NCI-H2081 (cell line): ENCODE results near the gene SPATA31C1.
"Not testable (repeated sequence)": the region's sequence is repeated elsewhere in the genome, so short reads cannot be mapped to it uniquely, and the experiment has no call there.

Source experiments
- DNase-seq, 2 experiments: peaks; one replicate each; lab custom pipeline; 2025; lab: John Stamatoyannopoulos, UW

The SPATA31C1 gene

DNA sequence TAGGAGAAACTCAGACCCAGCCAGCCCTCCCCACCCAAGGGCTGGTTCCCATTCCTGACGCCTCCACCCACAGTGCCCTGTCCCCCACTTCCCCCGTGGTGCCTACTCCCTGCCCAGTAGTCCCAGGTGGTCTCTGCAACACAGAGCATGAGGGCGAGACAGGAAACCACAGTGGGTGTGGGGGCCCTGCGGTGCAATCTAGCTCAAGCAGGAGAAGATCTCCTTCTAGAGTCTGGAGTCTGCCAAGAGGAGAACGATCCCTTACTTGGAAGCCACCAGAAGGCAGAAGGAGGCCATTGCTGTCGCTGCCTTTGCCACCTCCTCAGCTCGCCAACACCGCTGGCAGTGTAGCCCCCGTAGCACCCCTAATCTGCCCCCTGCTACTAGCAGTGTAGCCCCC lies 20.2 kb downstream of the SPATA31C1 start:
- not testable (repeated sequence) for DNase-seq

DNA sequence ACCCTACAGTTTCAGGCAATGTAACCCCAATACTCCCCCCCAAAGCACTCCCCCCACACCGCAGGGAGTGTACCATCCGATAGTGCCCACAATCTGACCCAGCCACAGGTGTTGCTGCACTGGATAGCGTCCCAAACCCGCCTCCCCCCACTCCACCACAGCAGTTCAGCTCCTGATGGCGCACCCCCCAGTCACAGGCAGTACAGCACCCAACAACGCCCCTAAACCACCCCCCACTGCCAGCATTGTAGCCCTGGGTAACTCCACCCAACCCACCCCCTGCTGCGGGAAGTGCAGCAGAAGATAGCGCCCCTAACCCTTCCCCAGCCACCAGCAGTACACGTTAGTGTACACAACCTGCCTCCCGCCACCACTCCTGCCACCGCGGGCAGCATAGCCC lies 20.6 kb downstream of the SPATA31C1 start:
- not testable (repeated sequence) for DNase-seq

DNA sequence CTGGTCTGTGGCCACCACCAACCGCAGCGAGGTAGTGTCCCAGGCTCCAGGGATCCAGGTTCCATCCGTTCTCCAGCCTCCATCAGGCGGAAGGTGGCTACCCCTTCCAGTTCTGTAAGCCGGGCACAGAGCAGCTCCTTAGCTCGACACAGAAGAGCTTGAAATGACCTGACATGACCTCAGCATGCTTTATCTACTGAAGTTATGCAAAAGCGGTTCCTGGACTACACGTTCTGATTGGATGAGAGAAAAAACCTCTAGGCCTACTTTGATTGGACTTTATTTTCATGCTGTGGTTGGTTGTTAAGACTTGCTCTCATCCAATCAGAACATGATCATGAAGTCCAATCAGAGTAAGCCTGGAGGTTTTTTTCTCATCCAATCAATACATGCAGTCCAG lies 21.3 kb downstream of the SPATA31C1 start:
- not testable (repeated sequence) for DNase-seq

DNA sequence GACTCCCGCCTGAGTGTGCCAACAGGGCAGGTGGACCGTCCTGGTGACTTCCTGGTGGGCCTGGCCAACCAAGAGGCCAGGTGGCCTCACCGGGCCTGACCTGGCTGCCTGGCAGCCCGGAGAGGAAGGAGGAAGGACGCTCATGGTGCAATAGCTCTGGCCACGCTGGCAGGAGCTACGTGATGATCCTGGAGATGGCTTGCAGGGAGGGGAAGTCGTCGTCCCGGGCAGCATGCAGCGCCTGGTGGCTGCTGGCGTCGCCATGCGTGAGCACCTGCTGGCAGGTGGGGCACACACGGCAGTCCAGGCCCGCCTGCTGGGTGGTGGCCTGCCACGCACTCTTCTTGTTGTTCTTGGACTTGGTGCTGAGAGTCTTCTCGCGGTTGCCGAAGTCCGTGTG lies 26.3 kb downstream of the SPATA31C1 start:
- no peak for DNase-seq

DNA sequence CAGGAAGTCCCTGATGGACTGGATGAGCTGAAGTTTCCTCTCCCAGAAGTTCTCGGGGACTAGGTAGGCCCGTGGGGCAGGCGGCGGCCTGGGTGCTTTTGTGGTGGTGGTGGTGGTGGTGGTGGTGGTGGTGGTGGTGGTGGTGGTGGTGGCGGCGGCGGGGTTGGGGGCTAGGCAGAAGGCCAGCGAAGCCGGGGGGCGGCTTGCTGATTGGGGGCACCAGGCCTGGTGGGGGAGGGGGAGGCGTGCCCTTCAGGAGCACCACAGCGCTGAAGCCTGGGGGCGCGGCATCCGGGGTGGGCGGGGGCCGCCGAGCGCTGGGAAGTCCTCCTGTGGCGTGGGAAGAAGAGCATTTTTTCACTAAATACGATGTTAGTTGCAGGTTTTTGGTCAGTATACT lies 26.9 kb downstream of the SPATA31C1 start:
- DNase-seq = no peak

DNA sequence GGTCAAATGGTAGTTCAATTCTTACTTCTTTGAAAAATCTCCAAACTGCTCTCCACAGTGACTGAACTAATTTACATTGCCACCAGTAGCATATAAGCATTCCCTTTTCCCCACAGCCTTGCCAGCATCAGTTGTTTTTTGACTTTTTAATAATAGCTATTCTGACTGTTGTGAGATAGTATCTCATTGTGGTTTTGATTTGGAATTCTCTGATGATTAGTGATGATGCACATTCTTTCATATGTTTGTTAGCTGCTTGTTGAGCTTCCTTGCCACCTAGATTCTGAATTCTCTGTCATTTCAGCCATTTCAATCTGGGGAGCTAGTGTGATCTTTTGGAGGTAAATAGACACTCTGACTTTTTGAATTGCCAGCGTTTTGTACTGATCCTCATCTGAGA lies 32.5 kb downstream of the SPATA31C1 start:
- DNase-seq = no peak

DNA sequence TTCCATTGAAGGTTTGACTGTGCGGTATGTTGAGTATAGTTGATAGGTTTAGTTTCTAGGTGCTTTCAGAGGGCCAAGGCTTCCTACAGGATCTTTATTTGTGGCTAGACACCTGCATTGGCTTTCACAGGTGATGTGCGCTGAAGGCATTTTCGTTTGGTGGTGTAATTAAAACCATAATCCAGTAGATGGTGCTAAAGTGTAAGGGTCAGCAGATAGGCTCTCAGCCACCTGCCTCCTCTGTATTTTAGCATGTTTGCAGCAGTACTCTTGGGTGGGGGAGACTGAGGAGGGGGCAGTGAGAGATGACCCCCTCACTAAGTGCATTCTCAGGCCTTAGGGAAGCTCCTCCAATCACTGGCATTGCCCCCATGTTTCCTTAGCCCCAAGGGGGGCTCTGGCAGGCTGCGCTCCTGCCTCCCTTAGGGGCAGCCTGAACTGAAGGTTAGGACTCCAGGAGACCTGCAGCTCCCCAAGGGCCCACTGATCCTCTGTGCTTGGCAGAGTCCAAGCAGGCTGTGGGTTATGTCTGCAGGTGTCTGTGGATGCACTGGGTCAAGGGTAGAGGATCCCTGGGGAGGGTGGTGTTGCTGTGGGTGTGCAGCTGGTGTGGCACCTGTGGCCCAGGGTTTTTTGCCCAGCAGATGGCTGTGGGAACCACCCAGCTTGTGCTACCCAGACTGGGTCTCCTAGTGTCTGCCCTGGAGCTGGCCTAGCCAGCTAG lies 33.2 kb downstream of the SPATA31C1 start:
- peak in 1 of 2 experiments; percentile 1 for DNase-seq

DNA sequence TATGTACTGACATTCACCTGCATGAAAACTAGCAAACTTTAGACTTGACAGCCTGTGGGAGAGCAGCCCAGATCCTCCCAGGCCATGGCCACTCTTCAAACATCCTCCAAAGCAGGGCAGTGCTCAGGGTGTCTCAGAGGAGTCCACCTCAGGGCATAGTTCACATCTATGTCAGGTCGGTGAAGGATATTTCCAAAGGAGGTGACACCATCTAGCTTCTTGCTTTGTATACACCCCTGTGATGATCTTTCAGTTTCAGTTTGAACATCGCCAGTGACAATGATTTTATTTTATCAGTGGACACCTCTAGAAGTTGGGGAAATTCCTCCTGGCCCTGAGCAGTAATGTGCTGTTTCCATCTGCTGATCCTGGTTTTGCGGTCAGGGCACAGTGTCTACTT lies 36.5 kb downstream of the SPATA31C1 start:
- DNase-seq = no peak

DNA sequence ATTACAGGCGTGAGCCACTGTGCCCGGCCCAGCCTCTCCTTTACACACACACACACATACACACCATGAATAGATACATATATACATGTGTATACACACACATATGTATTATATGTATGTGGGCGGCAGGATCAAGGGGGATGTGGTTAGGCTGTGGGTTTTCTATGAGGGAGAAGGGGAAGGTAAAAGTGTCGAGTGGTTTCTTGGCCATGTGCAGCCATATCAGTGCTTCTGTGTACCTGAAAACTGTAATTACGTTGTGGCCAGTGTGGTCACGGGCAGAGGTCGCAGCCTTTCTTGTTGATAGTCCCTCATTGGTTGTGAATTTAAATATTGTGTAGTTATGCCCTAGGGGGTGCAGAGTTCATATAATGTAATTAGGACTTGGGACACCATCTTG lies 40.1 kb downstream of the SPATA31C1 start:
- DNase-seq = no peak

DNA sequence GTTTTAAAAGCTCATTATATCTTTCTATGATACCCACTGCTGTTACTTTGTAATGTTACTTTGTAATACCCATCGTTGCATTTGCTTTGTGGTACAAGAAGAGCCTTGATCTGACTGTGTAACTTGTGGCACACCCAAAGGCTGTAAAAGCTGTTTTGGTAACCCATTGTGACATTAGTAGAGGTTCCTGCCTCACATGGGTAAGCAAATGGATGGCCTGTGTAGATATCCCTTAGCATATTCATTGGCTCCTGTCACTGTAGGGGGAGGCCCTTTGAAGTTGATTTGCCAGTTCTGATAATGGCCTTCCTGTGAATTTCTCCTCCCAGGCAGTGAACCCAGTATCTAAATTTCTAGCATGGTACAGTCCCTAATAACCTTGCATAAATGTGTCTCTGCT lies 40.8 kb downstream of the SPATA31C1 start:
- DNase-seq = no peak

DNA sequence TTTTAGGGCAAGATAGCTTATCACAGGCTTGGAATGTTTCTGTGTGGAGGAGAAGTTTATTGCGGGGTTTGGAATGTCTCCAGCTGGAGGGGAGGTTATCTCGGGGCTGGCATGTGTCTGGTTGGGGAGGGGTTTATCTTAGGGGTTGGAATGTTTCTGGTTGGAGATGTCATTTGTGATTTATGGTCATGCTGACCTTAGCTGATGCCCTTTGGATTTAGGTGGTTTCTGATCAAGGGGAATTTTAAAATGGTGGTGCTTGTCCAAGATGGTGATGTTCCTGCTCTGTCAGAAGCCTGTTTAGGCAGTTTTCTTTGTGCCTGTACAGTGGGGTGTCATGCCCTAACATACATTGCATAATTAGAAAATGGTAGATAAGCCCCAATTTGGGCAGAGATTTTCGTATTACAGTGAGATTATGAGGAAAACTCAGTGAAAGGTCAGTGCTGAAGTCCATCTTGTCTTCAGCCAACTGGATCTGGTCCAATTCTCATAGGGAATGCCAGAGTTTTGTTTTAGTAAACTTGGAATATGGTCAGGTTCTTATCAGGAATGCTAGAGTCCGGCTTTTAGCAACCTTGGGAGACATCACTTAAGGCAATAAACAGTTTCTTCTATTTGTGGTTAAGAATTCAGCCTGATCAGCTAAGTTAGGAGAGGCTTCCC lies 42.3 kb downstream of the SPATA31C1 start:
- DNase-seq = no peak

DNA sequence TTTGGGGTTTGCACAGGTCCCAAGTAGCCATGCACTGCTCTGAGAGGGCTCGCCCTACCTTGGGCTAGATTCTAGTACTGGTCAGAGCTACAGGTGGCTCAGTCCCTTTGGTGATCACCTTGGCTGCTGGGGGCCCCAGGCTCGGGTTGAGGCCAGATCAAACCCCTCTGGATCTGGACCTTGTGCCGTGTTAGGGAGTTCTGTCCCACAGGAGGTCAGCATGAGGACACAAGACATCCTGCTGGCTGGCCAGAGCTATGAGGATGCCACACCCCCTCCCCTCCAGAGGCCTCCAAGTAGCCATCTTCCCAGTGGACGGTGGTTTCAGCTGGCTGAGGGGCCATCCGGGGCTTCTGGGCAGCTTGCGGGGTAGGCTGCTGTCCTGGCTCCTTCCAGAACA lies 46.0 kb downstream of the SPATA31C1 start:
- DNase-seq = no peak

DNA sequence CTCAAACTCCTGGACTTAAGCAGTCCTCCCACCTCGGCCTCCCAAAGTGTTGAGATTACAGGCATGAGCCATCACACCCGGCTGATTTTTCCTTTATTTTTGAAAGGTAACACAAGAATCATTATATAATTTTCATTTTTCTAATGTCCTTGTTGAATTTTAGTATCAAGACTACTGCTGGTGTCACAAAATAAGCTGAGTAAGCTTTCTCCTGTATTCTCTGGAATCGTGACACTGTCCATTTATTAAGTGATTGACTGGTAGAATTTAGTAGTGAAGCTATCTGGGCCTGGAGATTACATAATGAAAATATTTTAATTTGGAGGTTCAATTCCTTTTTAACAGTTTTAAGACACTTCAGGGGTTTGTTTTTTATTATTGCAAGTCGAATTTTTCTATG lies 47.1 kb downstream of the SPATA31C1 start:
- DNase-seq = no peak

DNA sequence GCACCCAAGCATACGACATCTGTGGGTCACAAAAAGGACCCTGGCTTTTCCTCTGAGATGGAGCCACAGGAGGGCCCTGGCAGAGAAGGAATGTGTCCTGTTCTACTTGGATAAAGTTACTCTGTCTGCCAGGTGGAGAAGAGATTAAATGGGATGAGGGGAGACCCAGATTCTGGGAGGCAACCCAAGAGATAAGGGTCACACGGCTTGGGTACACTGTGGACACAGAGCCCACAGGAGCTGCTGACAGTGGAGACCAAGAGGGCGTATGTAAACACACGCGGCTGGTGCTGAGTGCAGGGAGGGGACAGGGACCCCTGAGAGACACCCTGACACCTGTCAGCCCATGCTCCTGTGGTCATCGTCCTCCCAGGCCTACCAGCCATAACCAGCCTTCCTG lies 50.4 kb downstream of the SPATA31C1 start:
- no peak for DNase-seq

DNA sequence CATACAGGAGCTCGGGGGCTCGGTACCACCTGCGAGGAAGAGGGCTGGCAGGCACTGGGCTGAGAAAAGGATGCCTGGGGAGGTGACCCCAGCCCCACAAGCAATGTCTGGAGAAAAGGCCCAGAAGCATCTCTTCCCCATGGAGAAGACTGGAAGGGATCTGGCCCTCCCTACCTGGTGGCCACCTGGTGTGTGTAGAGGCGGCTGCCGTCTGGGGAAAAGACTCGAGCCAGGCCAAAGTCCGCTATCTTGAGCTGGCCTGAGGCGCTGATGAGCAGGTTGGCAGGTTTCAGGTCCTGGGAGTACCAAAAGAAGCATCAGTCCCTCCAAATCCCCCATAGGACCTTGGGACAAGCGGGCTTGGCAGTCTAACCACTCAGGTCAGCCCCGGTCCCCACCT lies 52.8 kb downstream of the SPATA31C1 start:
- no peak for DNase-seq

DNA sequence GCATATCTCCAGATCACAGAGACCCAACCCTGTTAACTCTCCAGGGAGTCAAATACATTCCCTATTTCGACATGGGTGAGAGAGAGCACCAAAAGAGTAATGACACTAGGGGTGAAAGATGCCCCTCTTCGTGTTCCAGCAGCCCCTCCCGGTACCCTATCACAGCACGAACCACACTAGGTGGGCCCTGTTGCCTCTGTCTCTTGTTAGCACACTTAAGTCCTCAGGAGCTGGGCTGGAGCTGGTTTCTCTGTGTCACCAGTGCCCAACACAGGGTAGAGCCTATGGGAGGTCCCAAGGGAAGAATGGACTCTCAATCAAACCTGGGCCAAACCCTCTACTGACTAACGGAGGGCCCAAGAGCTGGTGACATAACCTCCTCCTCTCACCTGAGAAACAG lies 55.4 kb downstream of the SPATA31C1 start:
- DNase-seq = no peak
